Hepatocyte (in vitro differentiated cells): ENCODE data around the gene HES7. TPM values are rescaled to one million over a fixed set of nuclear protein-coding genes. Genes with fewer than 3 reads are reported as not detected.

Experiments
- DNase-seq: peaks from one replicate; pipeline ENCODE4 v3.0.0-alpha.2; 2016; ENCODE audit warnings: low spot score
- H2AFZ ChIP-seq: fragments of 200-600 bp; sonication (generic); 2 replicates; pipeline ENCODE4 v1.6.0; 2016; ENCODE audit warnings: antibody characterized with exemption, mild to moderate bottlenecking
- H3K27ac ChIP-seq: fragments of 200-600 bp; sonication (generic); 2 replicates; pipeline ENCODE4 v1.5.1; 2016; ENCODE audit warnings: mild to moderate bottlenecking
- H3K27me3 ChIP-seq: fragments of 200-600 bp; sonication (generic); 2 replicates; pipeline ENCODE4 v1.6.1; 2016
- H3K36me3 ChIP-seq: fragments of 200-600 bp; sonication (generic); replicated peaks from 2 replicates; pipeline ENCODE4 v1.5.1; 2016; ENCODE audit warnings: low read depth; ENCODE audit not compliant: insufficient read depth
- H3K4me1 ChIP-seq: fragments of 200-600 bp; sonication (generic); 2 replicates; pipeline ENCODE4 v1.5.1; 2016; ENCODE audit warnings: mild to moderate bottlenecking, moderate library complexity; ENCODE audit not compliant: insufficient read depth
- H3K4me2 ChIP-seq: fragments of 200-600 bp; sonication (generic); 2 replicates; pipeline ENCODE4 v1.6.0; 2016
- H3K4me3 ChIP-seq: fragments of 200-600 bp; sonication (generic); 2 replicates; pipeline ENCODE4 v1.5.1; 2016; ENCODE audit warnings: mild to moderate bottlenecking
- H3K79me2 ChIP-seq: fragments of 200-600 bp; sonication (generic); 2 replicates; pipeline ENCODE4 v1.6.0; 2017; ENCODE audit warnings: mild to moderate bottlenecking
- H3K9me2 ChIP-seq: fragments of 200-600 bp; sonication (generic); replicated peaks from 2 replicates; pipeline ENCODE4 v1.6.0; 2017; ENCODE audit warnings: mild to moderate bottlenecking; ENCODE audit not compliant: insufficient read depth
- H3K9me3 ChIP-seq: fragments of 200-600 bp; sonication (generic); 2 replicates; pipeline ENCODE4 v1.5.1; 2016; ENCODE audit warnings: low read depth, mild to moderate bottlenecking
- H4K20me1 ChIP-seq: fragments of 200-600 bp; sonication (generic); 2 replicates; pipeline ENCODE4 v1.6.0; 2016; ENCODE audit warnings: mild to moderate bottlenecking; ENCODE audit not compliant: insufficient read depth, poor library complexity, severe bottlenecking
- CTCF ChIP-seq: fragments of 200-600 bp; sonication (generic); IDR thresholded peaks from 2 replicates; pipeline ENCODE4 v1.5.1; 2016; ENCODE audit warnings: antibody characterized with exemption, mild to moderate bottlenecking; ENCODE audit not compliant: poor library complexity
- EZH2 ChIP-seq: fragments of 200-600 bp; sonication (generic); IDR thresholded peaks from 2 replicates; pipeline ENCODE4 v1.6.1; 2016; ENCODE audit warnings: antibody characterized with exemption, mild to moderate bottlenecking, borderline replicate concordance
- EZH2phosphoT487 ChIP-seq: fragments of 200-600 bp; sonication (generic); IDR thresholded peaks from one replicate; pipeline ENCODE4 v1.6.1; 2018; ENCODE audit warnings: antibody characterized with exemption, mild to moderate bottlenecking, low read depth, moderate library complexity; ENCODE audit not compliant: unreplicated experiment, severe bottlenecking
- WGBS: methylation state at CpG from one replicate; pipeline ENCODE4 v1.1.6; 2016; ENCODE audit warnings: low lambda C conversion rate; ENCODE audit errors: missing lambda C conversion rate; 5-methylcytosine and 5-hydroxymethylcytosine counted together
- polyA plus RNA-seq: library from polyadenylated mRNA; unstranded; fragments of >200 nt; fragmentation: Nextera tagmentation; extraction: Ambion mirVana; gene quantifications from 2 replicates; pipeline ENCODE4 v1.2.1, GENCODE V29; 2016
- total RNA-seq: library from RNA; depleted of rRNA; stranded (reverse); fragments of >200 nt; gene quantifications from 2 replicates; pipeline ENCODE4 v1.2.3, GENCODE V29; 2014

The HES7 gene
- total and polyA plus RNA-seq, 2 experiments from 2014 or later: not detected

DNA sequence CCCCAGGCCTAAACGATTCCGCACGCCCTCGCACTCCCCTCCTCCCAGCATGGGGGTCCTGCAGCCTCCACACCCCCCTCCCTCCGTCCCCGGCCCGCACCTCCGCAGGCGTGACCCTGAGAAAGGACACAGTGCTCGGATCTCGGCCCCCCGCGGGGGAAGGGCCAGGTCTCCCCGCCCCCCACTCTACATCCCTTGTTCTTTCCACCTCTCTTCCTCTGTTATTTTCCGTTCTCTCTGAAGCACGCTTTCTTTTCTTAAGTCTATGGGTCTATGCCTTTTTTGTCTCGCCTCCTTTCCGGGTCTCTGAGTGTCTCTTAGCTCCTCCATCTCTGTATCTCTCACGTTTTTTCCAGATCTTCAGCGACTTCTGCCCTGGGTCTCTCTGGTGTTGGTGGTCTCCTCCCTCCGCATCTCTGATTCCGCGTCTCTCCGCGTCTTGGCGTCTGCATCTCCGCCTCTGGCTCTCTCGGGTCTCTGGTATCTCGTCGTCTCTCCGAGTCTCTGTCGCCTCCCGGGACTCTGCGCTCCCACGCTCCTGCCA lies 2.1 kb upstream of the HES7 start:
- H3K4me1 ChIP-seq: peaks cover 35% of the 10 kb centered on the region
- no peak for TF ChIP-seq EZH2

GRCh38 chr17:8125154-8125946 lies 1.4 kb upstream of the HES7 start:
- H3K27me3 ChIP-seq: peaks cover 29% of the 10 kb centered on the region
- H3K4me3 ChIP-seq: peak overlapping the region; percentile 90
- H3K36me3 ChIP-seq: no peaks in the 10 kb centered on the region
- 2% methylated on average over 40 of the region's 40 CpGs for WGBS
- peak; percentile 88 for DNase-seq
- H3K9me2 ChIP-seq: no peaks in the 10 kb centered on the region
- peak overlapping the region; percentile 10 for H3K27ac ChIP-seq
- no peaks in the 10 kb centered on the region for H3K9me3 ChIP-seq
- no peak overlapping the region for H2AFZ ChIP-seq
- H3K4me2 ChIP-seq: peak overlapping the region; percentile 88
- no peaks in the 10 kb centered on the region for H3K79me2 ChIP-seq
- peaks cover 35% of the 10 kb centered on the region for H3K4me1 ChIP-seq
- H4K20me1 ChIP-seq: no peaks in the 10 kb centered on the region
- TF ChIP-seq EZH2phosphoT487 (no peak), EZH2 (no peak), CTCF (no peak)

More for the DNA sequence above, 2.1 kb upstream of the HES7 start:
- under 1% methylated on average over 32 of the region's 35 CpGs for WGBS
- Histone ChIP-seq H3K79me2 (no peaks in the 10 kb centered on the region), H3K9me3 (no peaks in the 10 kb centered on the region), H2AFZ (peak overlapping the region; percentile 63), H3K4me3 (peak overlapping the region; percentile 90), H4K20me1 (no peaks in the 10 kb centered on the region), H3K9me2 (no peaks in the 10 kb centered on the region), H3K27ac (peak overlapping the region; percentile 10), H3K4me2 (peak overlapping the region; percentile 88), H3K27me3 (peaks cover 29% of the 10 kb centered on the region), H3K36me3 (no peaks in the 10 kb centered on the region)
- DNase-seq: peak; percentile 28

DNA sequence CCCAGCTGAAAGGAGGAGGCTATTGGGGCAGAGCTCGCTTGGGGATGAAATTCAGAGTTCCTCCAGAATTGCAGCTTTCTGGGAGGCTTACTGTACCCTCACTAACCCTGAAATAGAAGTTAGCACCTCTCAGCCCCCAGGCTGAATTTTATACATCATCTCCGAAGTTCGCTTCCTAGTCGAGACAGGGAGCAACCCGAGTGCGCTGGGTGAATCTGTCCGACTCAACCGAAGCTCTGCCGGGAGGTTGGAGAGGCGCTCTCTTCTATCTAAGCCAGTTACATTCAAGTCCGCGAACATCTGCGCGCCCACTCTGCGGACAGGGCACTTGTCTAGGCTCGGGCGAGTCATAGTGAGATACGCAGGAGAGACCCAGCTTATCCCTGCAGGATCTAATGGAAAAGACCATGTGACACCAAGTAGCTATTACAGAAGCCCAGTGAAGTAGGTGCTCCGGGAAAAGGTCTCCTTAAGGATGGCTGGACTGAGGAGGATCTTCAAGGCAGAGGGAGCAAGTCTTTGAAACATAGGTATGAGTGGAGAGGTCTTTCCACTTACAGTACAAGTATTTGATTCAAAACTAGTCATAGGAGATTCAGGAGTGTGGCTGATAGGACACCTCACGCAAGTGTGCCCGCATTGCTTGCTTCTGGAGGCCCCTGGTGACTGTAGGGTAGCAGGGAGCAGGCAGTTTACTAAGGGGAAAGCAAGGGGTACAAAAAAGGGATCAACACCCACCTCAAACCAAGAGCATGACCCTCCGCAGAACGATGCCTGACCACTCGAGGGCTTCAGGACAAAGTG lies 646 bp upstream of the HES7 start:
- peak overlapping the region; percentile 88 for H3K4me2 ChIP-seq
- no peak overlapping the region for H2AFZ ChIP-seq
- no peak overlapping the region for H3K27ac ChIP-seq
- no peaks in the 10 kb centered on the region for H3K9me2 ChIP-seq
- H3K27me3 ChIP-seq: peaks cover 29% of the 10 kb centered on the region
- no peaks in the 10 kb centered on the region for H3K36me3 ChIP-seq
- H4K20me1 ChIP-seq: no peaks in the 10 kb centered on the region
- H3K4me1 ChIP-seq: peaks cover 35% of the 10 kb centered on the region
- WGBS: 4% methylated on average over 24 of the region's 24 CpGs
- peak overlapping the region; percentile 27 for H3K4me3 ChIP-seq
- H3K79me2 ChIP-seq: no peaks in the 10 kb centered on the region
- H3K9me3 ChIP-seq: no peaks in the 10 kb centered on the region
- peak; percentile 44 for DNase-seq
- TF ChIP-seq EZH2 (no peak), EZH2phosphoT487 (no peak), CTCF (no peak)
